ENCODE results near the gene NCAPH2. TPM values are rescaled to one million over a fixed set of nuclear protein-coding genes. Genes with fewer than 3 reads are reported as not detected.
A peak's percentile ranks its signal among the peaks of the same experiment; 100 is the strongest.

The NCAPH2 gene
- polyA plus RNA-seq, 1 donor from 2014 or later, result 39.4 TPM

DNA sequence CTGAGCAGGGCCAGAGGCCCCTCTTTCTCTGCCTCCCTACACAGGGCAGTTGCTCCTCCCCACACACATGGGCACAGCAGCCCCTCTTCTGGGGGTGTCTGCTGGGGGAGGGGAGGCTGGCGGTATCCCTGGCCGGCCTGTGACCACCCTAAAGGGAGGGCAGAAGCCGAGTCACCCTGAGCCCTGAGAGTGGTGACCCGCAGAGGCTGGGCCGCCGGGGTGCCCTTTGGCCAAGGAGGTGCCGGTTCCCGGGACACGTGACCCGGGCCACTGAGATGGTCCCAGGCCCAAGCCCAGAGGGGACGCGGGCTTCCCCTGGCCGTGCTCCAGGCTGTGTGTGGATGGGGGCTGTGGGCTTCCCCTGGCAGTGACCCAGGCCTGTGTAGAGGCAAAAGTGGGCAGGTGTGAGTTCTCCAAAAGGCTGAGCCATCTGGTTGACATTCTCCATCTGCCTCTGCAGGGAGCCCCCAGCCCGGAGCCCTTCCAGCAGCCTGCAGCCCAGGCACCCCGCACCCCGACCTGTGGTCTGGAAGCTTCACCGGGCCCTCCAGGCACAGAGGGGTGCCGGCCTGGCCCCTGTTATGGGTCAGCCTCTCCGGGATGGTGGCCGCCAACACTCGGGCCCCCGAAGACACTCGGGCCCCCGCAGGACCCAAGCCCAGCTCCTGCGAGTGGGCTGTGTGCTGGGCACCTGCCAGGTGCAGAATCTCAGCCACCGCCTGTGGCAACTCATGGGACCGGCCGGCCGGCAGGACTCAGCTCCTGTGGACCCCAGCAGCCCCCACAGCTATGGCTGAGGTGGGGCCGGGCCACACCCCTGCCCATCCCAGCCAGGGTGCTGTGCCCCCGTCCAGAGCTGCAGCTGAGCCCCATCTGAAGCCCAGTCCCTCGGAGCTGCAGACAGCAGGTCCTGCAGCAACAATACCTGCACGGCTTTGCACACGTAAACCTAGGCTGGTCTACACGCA, 25.6 kb upstream of the NCAPH2 start:
- Mint-ChIP-seq H3K4me3 (peak overlapping the region; percentile 17 to 72 (median 62)), H3K27me3 (peaks cover 12% of the 10 kb centered on the region), H3K36me3 (no peaks in the 10 kb centered on the region), H3K9me3 (no peaks in the 10 kb centered on the region), H3K4me1 (peaks cover 3 to 5% (median 4%) of the 10 kb centered on the region in 3 donors), H3K27ac (peak overlapping the region in 1 of 3 donors; percentile 19)

GRCh38 chr22:50483106-50483505, 24.9 kb upstream of the NCAPH2 start:
- Mint-ChIP-seq H3K27ac (no peak overlapping the region), H3K36me3 (no peaks in the 10 kb centered on the region), H3K27me3 (peaks cover 12% of the 10 kb centered on the region), H3K4me3 (peak overlapping the region in 1 of 4 donors; percentile 60), H3K9me3 (no peaks in the 10 kb centered on the region), H3K4me1 (peaks cover 3 to 5% (median 4%) of the 10 kb centered on the region in 3 donors)

DNA sequence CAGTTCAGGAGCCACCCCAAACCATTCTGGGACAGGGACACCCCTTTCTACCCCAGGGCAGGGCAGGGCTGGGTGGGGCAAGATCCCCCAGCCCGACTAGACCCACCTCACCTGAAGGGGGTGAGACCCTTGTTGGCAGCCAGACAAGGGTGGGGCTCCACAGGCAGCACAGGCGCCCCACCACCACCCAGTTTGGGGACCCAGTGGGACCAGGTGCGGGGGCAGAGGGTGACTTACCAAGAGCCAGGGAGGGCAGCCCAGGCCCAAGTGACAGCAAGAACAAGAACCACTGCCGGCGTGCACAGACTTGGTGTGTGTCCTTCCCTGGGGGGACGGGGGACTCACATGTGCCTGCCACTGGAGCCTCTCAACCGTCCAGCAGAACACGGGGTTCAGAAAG, 24.5 kb upstream of the NCAPH2 start:
- no peaks in the 10 kb centered on the region for H3K9me3 Mint-ChIP-seq
- no peaks in the 10 kb centered on the region for H3K36me3 Mint-ChIP-seq

GRCh38 chr22:50483977-50484853, 23.8 kb upstream of the NCAPH2 start:
- Mint-ChIP-seq H3K27me3 (peaks cover 12% of the 10 kb centered on the region), H3K4me3 (peak overlapping the region in 1 of 4 donors; percentile 54), H3K27ac (no peak overlapping the region)

More for the DNA sequence above, 24.5 kb upstream of the NCAPH2 start:
- no peak overlapping the region for H3K4me3 Mint-ChIP-seq
- no peak overlapping the region for H3K27ac Mint-ChIP-seq
- H3K27me3 Mint-ChIP-seq, result peaks cover 12% of the 10 kb centered on the region
- peaks cover 3 to 5% (median 4%) of the 10 kb centered on the region in 3 donors for H3K4me1 Mint-ChIP-seq

DNA sequence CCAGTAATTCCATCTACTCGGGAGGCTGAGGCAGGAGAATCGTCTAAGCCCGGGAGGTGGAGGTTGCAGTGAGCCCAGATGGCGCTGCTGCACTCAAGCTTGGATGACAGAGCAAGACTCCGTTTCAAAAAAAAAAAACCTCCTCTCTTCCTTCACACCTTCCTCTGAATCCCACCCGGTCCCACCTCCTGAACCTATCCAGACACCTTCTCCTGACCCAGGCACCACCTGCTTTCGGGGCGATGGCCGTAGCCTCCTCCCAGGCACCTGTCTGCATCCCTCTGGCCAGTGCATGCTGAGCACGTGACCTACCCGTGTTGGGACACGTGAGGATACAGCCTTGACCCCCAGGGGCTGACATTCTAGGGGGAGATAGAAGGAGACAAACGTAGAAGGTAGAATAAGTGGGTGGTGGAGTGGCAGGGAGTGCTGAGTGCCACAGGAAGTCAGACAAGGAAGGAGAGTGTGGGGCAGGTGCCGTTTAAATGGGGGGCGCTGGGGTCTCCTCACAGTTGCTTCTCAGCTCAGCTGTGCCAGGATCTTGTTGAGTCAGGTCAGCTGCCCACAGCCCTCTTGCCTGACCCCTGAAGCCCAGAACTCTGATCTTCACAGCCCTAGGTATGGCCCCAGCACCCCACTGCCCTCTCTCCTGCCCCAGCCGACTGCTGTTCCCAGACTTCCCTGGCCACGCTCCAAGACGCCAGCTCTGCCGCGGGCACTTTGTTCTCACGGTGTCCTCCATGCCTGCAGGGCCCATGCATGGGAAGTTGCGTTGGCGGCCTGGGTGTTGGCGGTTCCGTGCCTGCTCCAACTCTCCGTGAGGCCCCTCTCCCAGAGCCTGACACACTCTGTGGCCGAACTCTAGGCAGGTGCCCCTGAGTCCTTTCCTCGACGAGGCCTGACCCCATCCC, 22.5 kb upstream of the NCAPH2 start:
- Mint-ChIP-seq H3K9me3 (no peaks in the 10 kb centered on the region), H3K27ac (peak overlapping the region in 1 of 3 donors; percentile 62), H3K4me1 (peaks cover 0 to 3% (median 0%) of the 10 kb centered on the region in 3 donors), H3K4me3 (peak overlapping the region in 1 of 4 donors; percentile 13), H3K27me3 (peaks cover 8% of the 10 kb centered on the region), H3K36me3 (no peaks in the 10 kb centered on the region)

More at GRCh38 chr22:50483977-50484853, 23.8 kb upstream of the NCAPH2 start:
- Mint-ChIP-seq H3K4me1 (peaks cover 3 to 5% (median 4%) of the 10 kb centered on the region in 3 donors), H3K36me3 (no peaks in the 10 kb centered on the region), H3K9me3 (no peaks in the 10 kb centered on the region)

GRCh38 chr22:50486561-50487289, 21.3 kb upstream of the NCAPH2 start, which contains the start of gene MIOX:
Gene MIOX (plus strand): TSS chr22:50486859. CDS start chr22:50486898, 39 bp downstream.
- Mint-ChIP-seq H3K27ac (peak within 1 kb of the TSS in 1 of 3 donors; percentile 62), H3K36me3 (no peaks in the 10 kb centered on the region), H3K4me3 (peak within 1 kb of the TSS in 3 of 4 donors; percentile 13 to 58 (median 25)), H3K27me3 (peaks cover 9% of the 10 kb centered on the region), H3K9me3 (no peaks in the 10 kb centered on the region), H3K4me1 (peaks cover 3 to 7% (median 5%) of the 10 kb centered on the region in 3 donors)

DNA sequence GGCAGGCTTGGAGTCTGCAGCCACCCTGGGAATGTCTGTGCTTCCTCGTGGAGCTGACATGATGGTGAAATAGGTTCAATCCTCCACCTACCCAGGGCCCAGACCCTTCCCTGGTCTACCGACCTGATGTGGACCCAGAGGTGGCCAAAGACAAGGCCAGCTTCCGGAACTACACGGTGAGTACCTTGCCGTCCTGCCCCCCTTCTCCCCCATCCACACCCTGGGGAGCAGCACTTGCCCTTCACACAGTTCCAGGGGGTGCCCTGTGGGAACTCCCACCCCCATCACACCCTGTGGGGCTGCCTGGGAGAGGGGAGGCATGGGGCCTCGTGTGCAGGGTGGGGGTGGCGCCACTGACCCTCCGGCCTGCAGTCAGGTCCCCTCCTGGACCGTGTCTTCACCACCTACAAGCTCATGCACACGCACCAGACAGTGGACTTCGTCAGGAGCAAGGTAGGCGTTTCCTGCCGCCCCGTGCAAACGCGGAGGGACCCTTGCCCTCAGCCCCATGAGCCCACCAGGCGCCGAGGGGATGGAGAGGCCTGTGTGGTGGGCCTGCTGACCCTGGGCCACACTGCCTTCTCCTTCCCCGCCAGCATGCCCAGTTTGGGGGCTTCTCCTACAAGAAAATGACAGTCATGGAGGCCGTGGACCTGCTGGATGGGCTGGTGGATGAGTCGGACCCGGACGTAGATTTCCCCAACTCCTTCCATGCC, 20.6 kb upstream of the NCAPH2 start:
- no peaks in the 10 kb centered on the region for H3K9me3 Mint-ChIP-seq

DNA sequence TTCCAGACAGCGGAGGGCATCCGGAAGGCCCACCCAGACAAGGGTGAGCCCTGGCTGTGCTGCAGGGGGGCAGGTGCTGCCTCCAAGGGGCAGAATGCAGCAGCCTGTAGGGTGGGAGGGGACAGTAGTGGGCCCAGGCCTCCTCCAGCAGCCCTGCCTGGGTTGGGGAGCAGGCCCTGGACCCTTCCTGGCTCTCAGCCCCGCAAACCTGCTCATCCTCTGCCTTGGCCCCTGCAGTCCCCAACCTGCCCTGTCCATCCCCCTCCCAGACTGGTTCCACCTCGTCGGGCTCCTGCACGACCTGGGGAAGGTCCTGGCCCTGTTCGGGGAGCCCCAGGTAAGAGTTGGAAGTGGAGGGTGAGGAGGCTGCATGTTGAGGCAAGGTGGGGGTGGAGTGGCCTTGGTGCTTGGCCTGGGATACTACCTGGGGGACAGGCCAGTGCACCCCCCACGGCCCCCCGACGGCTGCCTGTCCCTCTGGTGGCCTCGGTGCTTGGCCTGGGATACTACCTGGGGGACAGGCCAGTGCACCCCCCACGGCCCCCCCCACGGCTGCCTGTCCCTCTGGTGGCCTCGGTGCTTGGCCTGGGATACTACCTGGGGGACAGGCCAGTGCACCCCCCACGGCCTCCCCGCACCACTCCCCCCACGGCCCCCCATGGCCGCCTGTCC, 19.9 kb upstream of the NCAPH2 start:
- Mint-ChIP-seq H3K4me3 (no peak overlapping the region), H3K27me3 (peaks cover 7% of the 10 kb centered on the region), H3K9me3 (no peaks in the 10 kb centered on the region), H3K4me1 (peaks cover 3 to 7% (median 5%) of the 10 kb centered on the region in 3 donors), H3K36me3 (no peaks in the 10 kb centered on the region), H3K27ac (no peak overlapping the region)

More for the DNA sequence above, 20.6 kb upstream of the NCAPH2 start:
- Mint-ChIP-seq H3K36me3 (no peaks in the 10 kb centered on the region), H3K27ac (no peak overlapping the region), H3K4me1 (peaks cover 3 to 7% (median 5%) of the 10 kb centered on the region in 3 donors), H3K27me3 (peaks cover 9% of the 10 kb centered on the region), H3K4me3 (peak overlapping the region in 1 of 4 donors; percentile 25)

DNA sequence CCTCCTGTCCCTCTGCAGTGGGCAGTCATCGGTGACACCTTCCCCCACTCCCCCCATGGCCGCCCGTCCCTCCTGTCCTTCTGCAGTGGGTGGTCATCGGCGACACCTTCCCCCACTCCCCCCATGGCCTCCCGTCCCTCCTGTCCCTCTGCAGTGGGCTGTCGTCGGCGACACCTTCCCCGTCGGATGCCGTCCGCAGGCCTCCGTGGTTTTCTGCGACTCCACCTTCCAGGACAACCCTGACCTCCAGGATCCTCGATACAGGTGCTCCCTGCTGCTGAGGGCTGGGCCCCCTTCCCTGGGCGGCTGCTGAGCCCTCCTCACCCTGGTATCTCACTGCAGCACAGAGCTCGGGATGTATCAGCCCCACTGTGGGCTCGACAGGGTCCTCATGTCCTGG, 19.1 kb upstream of the NCAPH2 start:
- no peak overlapping the region for H3K27ac Mint-ChIP-seq

GRCh38 chr22:50489363-50490243, 18.4 kb upstream of the NCAPH2 start:
- no peak overlapping the region for H3K27ac Mint-ChIP-seq
- H3K4me3 Mint-ChIP-seq, result peak overlapping the region in 1 of 4 donors; percentile 22
- no peaks in the 10 kb centered on the region for H3K9me3 Mint-ChIP-seq
- H3K27me3 Mint-ChIP-seq, result peaks cover 4% of the 10 kb centered on the region
- peaks cover 0 to 7% (median 5%) of the 10 kb centered on the region in 3 donors for H3K4me1 Mint-ChIP-seq
- no peaks in the 10 kb centered on the region for H3K36me3 Mint-ChIP-seq

More for the DNA sequence above, 19.1 kb upstream of the NCAPH2 start:
- Mint-ChIP-seq H3K4me3 (no peak overlapping the region), H3K27me3 (peaks cover 7% of the 10 kb centered on the region), H3K4me1 (peaks cover 3 to 7% (median 5%) of the 10 kb centered on the region in 3 donors), H3K36me3 (no peaks in the 10 kb centered on the region), H3K9me3 (no peaks in the 10 kb centered on the region)

DNA sequence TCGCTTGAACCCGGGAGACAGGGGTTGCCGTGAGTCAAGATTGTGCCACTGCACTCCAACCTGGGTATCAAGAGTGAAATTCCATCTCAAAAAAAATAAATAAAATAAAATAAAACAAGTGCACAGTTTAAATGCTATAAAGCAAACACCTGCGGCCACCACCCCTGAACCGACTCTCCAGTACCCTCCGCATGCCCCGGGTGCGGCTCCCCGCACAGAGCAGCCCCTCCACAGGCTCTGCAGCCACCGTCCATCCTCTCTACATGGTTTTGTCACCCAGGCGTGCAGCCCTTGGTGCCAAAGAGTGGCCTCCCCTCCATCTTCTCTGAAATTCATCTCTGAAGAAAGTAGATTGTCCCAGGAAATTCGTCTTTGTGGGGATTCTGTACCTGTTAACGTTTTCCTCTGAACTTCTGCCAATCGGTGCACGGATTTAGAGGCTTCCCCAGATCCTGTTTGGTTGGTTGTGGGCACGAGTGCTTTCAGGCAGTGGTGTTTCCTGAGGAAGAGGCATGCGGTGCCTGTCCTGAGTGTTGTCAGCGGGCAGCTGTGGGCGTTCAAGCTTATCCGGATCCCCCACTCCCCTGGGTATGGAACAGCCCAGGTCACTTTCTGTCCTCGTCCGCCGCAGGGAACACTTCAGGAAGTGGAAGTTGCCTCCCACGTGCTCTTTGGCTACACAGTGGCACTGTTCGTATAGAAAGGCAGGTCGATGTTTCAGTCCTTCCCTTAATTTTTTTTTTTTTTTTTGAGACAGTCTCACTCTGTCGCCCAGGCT, 17.3 kb upstream of the NCAPH2 start:
- peaks cover 0 to 7% (median 5%) of the 10 kb centered on the region in 3 donors for H3K4me1 Mint-ChIP-seq
- H3K27ac Mint-ChIP-seq, result peak overlapping the region in 1 of 3 donors; percentile 32
- no peaks in the 10 kb centered on the region for H3K36me3 Mint-ChIP-seq
- peak overlapping the region; percentile 8 to 79 (median 36) for H3K4me3 Mint-ChIP-seq
- H3K27me3 Mint-ChIP-seq, result peaks cover 4% of the 10 kb centered on the region
- no peaks in the 10 kb centered on the region for H3K9me3 Mint-ChIP-seq
